ENCODE results near the gene PIEZO2. TPM values are rescaled to one million over a fixed set of nuclear protein-coding genes. Genes with fewer than 3 reads are reported as not detected.

PIEZO2 gene
- polyA plus RNA-seq, 1 donor (not counting 4 experiments of a cell fraction or from before 2014, with no cell fraction given): not detected

DNA sequence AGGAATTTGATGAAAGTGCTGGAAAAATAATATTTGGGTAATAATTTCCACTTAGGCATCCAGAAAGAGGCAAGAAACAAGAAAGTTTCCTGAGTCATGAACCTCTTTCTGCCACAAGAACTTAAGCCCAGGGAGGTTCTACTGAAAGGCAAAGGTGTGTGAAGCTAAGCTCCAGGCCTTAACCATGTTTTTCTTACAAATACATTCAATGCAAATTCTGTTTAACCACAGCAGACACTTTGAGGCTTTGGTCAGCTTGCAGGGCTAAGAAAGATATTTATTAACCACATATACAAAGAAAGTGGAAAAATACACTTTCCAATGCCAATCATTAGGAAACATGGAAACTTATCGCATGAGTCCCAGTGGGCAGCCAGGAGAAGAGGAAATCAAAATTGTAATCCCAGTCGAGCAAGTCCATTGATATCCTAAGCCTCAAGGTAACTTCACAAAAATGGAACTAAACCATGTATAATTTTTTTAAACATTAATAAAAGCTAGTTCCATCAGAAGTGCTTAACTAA is 68.3 kb downstream of the PIEZO2 start:
- Histone ChIP-seq H3K27ac (ENCODE audit: control insufficient read depth, insufficient read depth, low read length) (no peak overlapping the region), H3K36me3 (ENCODE audit: control insufficient read depth in 2 of 2, extremely low read depth in 1 of 2, insufficient read depth in 2 of 2, low read length in 2 of 2) (no peaks in the 10 kb centered on the region), H3K27me3 (ENCODE audit: control insufficient read depth, extremely low read depth, insufficient read depth, low read length) (no peaks in the 10 kb centered on the region), H3K79me2 (ENCODE audit: control insufficient read depth, insufficient read depth, low read length) (no peaks in the 10 kb centered on the region), H2AFZ (ENCODE audit: control insufficient read depth, low read length) (no peak overlapping the region), H3K9me3 (ENCODE audit: control insufficient read depth, low read depth, low read length) (no peaks in the 10 kb centered on the region), H3K4me1 (ENCODE audit: control insufficient read depth, extremely low read depth, insufficient read depth, low read length) (no peaks in the 10 kb centered on the region), H4K20me1 (ENCODE audit: control insufficient read depth, extremely low read depth, insufficient read depth, low read length) (no peaks in the 10 kb centered on the region), H3K9ac (ENCODE audit: control insufficient read depth, extremely low read depth, insufficient read depth, low read length) (no peak overlapping the region), H3K9me1 (ENCODE audit: control insufficient read depth, extremely low read depth, insufficient read depth, low read length) (no peaks in the 10 kb centered on the region), H3K4me2 (ENCODE audit: control insufficient read depth, extremely low read depth, insufficient read depth, low read depth, low read length) (no peak overlapping the region), H3K4me3 (ENCODE audit: control insufficient read depth in 2 of 3, extremely low read depth in 1 of 3, insufficient read depth in 2 of 3, low read depth in 1 of 3, low read length in 3 of 3) (no peak overlapping the region)
- DNase-seq (ENCODE audit: low read depth, low spot score) (no peak), FAIRE-seq (no peak)
- dilution Hi-C loops (cut with MboI; ENCODE audit: extremely low pct_ligation_motif_present, low sequenced_read_pairs): no loop called here
- TF ChIP-seq, protein P1, sequence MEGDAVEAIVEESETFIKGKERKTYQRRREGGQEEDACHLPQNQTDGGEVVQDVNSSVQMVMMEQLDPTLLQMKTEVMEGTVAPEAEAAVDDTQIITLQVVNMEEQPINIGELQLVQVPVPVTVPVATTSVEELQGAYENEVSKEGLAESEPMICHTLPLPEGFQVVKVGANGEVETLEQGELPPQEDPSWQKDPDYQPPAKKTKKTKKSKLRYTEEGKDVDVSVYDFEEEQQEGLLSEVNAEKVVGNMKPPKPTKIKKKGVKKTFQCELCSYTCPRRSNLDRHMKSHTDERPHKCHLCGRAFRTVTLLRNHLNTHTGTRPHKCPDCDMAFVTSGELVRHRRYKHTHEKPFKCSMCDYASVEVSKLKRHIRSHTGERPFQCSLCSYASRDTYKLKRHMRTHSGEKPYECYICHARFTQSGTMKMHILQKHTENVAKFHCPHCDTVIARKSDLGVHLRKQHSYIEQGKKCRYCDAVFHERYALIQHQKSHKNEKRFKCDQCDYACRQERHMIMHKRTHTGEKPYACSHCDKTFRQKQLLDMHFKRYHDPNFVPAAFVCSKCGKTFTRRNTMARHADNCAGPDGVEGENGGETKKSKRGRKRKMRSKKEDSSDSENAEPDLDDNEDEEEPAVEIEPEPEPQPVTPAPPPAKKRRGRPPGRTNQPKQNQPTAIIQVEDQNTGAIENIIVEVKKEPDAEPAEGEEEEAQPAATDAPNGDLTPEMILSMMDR (optimal IDR thresholded peaks at IDR 0.05 in 1 of 3, IDR thresholded peaks at IDR 0.05 in 1 of 3, conservative IDR thresholded peaks at IDR 0.05 in 1 of 3; ENCODE audit: extremely low read depth in 1 of 3, insufficient read depth in 2 of 3, low read length in 3 of 3): no peak
- TF ChIP-seq EZH2 (IDR thresholded peaks at IDR 0.05; ENCODE audit: low read length): no peak

DNA sequence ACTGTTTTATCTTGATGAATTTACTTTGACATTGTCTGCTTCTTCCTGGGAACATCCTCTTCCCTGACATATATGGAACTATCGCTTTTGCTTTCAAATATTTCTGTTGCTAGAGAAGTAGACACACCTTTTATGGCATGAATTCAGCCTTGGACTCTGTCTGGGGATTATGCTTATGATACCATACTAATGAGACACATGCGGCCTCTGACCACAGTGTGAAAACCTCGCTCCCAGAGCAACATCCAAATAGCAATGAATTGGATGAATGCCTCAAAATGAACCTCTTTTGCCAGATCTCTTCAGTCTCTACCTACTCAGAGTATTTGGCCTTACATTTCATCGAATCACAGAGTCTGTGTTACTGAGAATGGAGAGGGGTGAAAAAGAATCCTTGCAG is 70.9 kb downstream of the PIEZO2 start:
- H3K27ac ChIP-seq (ENCODE audit: control insufficient read depth, insufficient read depth, low read length): no peak overlapping the region
- H3K9me1 ChIP-seq (ENCODE audit: control insufficient read depth, extremely low read depth, insufficient read depth, low read length): no peaks in the 10 kb centered on the region
- H4K20me1 ChIP-seq (ENCODE audit: control insufficient read depth, extremely low read depth, insufficient read depth, low read length): no peaks in the 10 kb centered on the region
- no peak overlapping the region for H3K4me3 ChIP-seq (ENCODE audit: control insufficient read depth in 2 of 3, extremely low read depth in 1 of 3, insufficient read depth in 2 of 3, low read depth in 1 of 3, low read length in 3 of 3)
- no peaks in the 10 kb centered on the region for H3K27me3 ChIP-seq (ENCODE audit: control insufficient read depth, extremely low read depth, insufficient read depth, low read length)
- no peaks in the 10 kb centered on the region for H3K36me3 ChIP-seq (ENCODE audit: control insufficient read depth in 2 of 2, extremely low read depth in 1 of 2, insufficient read depth in 2 of 2, low read length in 2 of 2)
- H3K79me2 ChIP-seq (ENCODE audit: control insufficient read depth, insufficient read depth, low read length): no peaks in the 10 kb centered on the region
- no peaks in the 10 kb centered on the region for H3K9me3 ChIP-seq (ENCODE audit: control insufficient read depth, low read depth, low read length)
- dilution Hi-C loops (cut with MboI; ENCODE audit: extremely low pct_ligation_motif_present, low sequenced_read_pairs): no loop called here
- FAIRE-seq (no peak), DNase-seq (ENCODE audit: low read depth, low spot score) (no peak)
- H3K9ac ChIP-seq (ENCODE audit: control insufficient read depth, extremely low read depth, insufficient read depth, low read length): no peak overlapping the region
- H3K4me1 ChIP-seq (ENCODE audit: control insufficient read depth, extremely low read depth, insufficient read depth, low read length): no peaks in the 10 kb centered on the region
- no peak for TF ChIP-seq EZH2 (IDR thresholded peaks at IDR 0.05; ENCODE audit: low read length)
- TF ChIP-seq, protein P1 (optimal IDR thresholded peaks at IDR 0.05 in 1 of 3, IDR thresholded peaks at IDR 0.05 in 1 of 3, conservative IDR thresholded peaks at IDR 0.05 in 1 of 3; ENCODE audit: extremely low read depth in 1 of 3, insufficient read depth in 2 of 3, low read length in 3 of 3): no peak
- no peak overlapping the region for H2AFZ ChIP-seq (ENCODE audit: control insufficient read depth, low read length)
- no peak overlapping the region for H3K4me2 ChIP-seq (ENCODE audit: control insufficient read depth, extremely low read depth, insufficient read depth, low read depth, low read length)

Measured in keratinocyte (primary cell).